Endothelial cell of umbilical vein (primary cell): ENCODE data around the gene SNED1. TPM values are rescaled to one million over a fixed set of nuclear protein-coding genes. Genes with fewer than 3 reads are reported as not detected.

Source experiments
- BruUV-seq: library from RNA; stranded (reverse); fragments of 400-500 nt; replicated peaks from 2 replicates; lab custom pipeline; 2021; lab: Mats Ljungman, UMichigan
- CTCF ChIA-PET: fragments of 300-600, 350-600 bp; sonication (Branson Sonifier 250); formaldehyde crosslinking; loops from one replicate; lab custom pipeline; 2021; ENCODE audit warnings: antibody characterized with exemption, inconsistent platforms; lab: Charles Lee
- POLR2A ChIA-PET: fragments of 300-600, 350-600 bp; sonication (Branson Sonifier 250); formaldehyde crosslinking; loops from one replicate; lab custom pipeline; 2021; ENCODE audit warnings: antibody characterized with exemption, inconsistent platforms; lab: Charles Lee
- DNase-seq: peaks from one replicate; pipeline ENCODE4 v3.0.0-alpha.2; 2011; ENCODE audit warnings: low read depth, low spot score
- FAIRE-seq: peaks from 2 replicates; lab custom pipeline; 2011; peaks lifted over from hg19 to GRCh38; lab: Jason Lieb, UNC
- H2AFZ ChIP-seq: 2 replicates; pipeline ENCODE4 v1.6.0; 2012; ENCODE audit warnings: low read depth, low read length, control low read depth, inconsistent platforms
- H3K27ac ChIP-seq: 2 replicates; pipeline ENCODE4 v1.5.1; 2011; ENCODE audit warnings: low read depth, mild to moderate bottlenecking, control low read depth, low read length, moderate library complexity; ENCODE audit not compliant: insufficient read depth
- H3K27me3 ChIP-seq, 2 experiments: 2 replicates each; pipeline versions ENCODE4 v1.6.0 to v1.6.1; 2011; ENCODE audit warnings: low read length in 2 of 2, mixed read lengths in 1 of 2; ENCODE audit not compliant: control insufficient read depth in 2 of 2, insufficient read depth in 2 of 2
- H3K36me3 ChIP-seq, 2 experiments: 2 replicates in 1 of 2; 3 replicates in 1 of 2; pipeline ENCODE4 v1.5.1; 2011; ENCODE audit warnings: low read length in 2 of 2, mild to moderate bottlenecking in 1 of 2, moderate library complexity in 1 of 2; ENCODE audit not compliant: control insufficient read depth in 2 of 2, insufficient read depth in 2 of 2; ENCODE audit errors: extremely low read depth in 1 of 2
- H3K4me1 ChIP-seq: 3 replicates; pipeline ENCODE4 v1.5.1; 2011; ENCODE audit warnings: mild to moderate bottlenecking, low read length; ENCODE audit not compliant: control insufficient read depth, insufficient read depth; ENCODE audit errors: extremely low read depth
- H3K4me2 ChIP-seq: 2 replicates; pipeline ENCODE4 v1.6.1; 2011; ENCODE audit warnings: low read length, control low read depth, mixed read lengths; ENCODE audit not compliant: insufficient read depth
- H3K4me3 ChIP-seq, 3 experiments: fragments of 200-600 bp in 1 of 3; sonication (generic), shearing (Covaris generic) in 1 of 3; replicated peaks in 1 of 3; 2 replicates each; pipeline ENCODE4 v1.5.1; 2011 to 2016; ENCODE audit warnings: control low read depth in 3 of 3, low read length in 3 of 3, mild to moderate bottlenecking in 2 of 3, inconsistent platforms in 1 of 3, low read depth in 1 of 3, moderate library complexity in 1 of 3; ENCODE audit not compliant: insufficient read depth in 1 of 3
- H3K79me2 ChIP-seq: 2 replicates; pipeline ENCODE4 v1.6.0; 2012; ENCODE audit warnings: low read length, inconsistent platforms; ENCODE audit not compliant: control insufficient read depth, insufficient read depth
- H3K9ac ChIP-seq: replicated peaks from 2 replicates; pipeline ENCODE3; 2011; ENCODE audit warnings: low read length, control low read depth; ENCODE audit not compliant: insufficient read depth; ENCODE audit errors: extremely low read depth
- H3K9me1 ChIP-seq: replicated peaks from 3 replicates; pipeline ENCODE4 v1.6.0; 2011; ENCODE audit warnings: mild to moderate bottlenecking, low read length; ENCODE audit not compliant: control insufficient read depth, insufficient read depth; ENCODE audit errors: extremely low read depth
- H3K9me3 ChIP-seq: replicated peaks from 2 replicates; pipeline ENCODE4 v1.5.1; 2012; ENCODE audit warnings: low read length, inconsistent platforms; ENCODE audit not compliant: control insufficient read depth, insufficient read depth
- H4K20me1 ChIP-seq: replicated peaks from 2 replicates; pipeline ENCODE3; 2011; ENCODE audit warnings: mild to moderate bottlenecking, low read length; ENCODE audit not compliant: control insufficient read depth, insufficient read depth; ENCODE audit errors: extremely low read depth
- EZH2 ChIP-seq: IDR thresholded peaks from 2 replicates; pipeline ENCODE4 v1.6.1; 2012; ENCODE audit warnings: borderline replicate concordance, low read depth, mild to moderate bottlenecking, moderate library complexity, low read length, inconsistent platforms; ENCODE audit not compliant: severe bottlenecking
- FOS ChIP-seq: IDR thresholded peaks from 2 replicates; pipeline ENCODE4 v1.6.1; 2011; ENCODE audit warnings: mild to moderate bottlenecking, low read length, moderate library complexity, borderline replicate concordance; ENCODE audit not compliant: insufficient read depth
- GATA2 ChIP-seq: IDR thresholded peaks from 2 replicates; pipeline ENCODE4 v1.7.0; 2011; ENCODE audit warnings: low read depth, mild to moderate bottlenecking, moderate library complexity, mixed read lengths, low read length; ENCODE audit not compliant: insufficient read length, insufficient read depth
- JUN ChIP-seq: IDR thresholded peaks from 2 replicates; pipeline ENCODE4 v1.6.1; 2011; ENCODE audit warnings: borderline replicate concordance, low read depth; ENCODE audit not compliant: insufficient read length, insufficient read depth
- MAX ChIP-seq: IDR thresholded peaks from 2 replicates; pipeline ENCODE4 v1.6.1; 2011; ENCODE audit not compliant: insufficient read depth, insufficient read length
- MYC ChIP-seq: IDR thresholded peaks from one replicate; pipeline ENCODE4 v1.6.1; 2011; ENCODE audit warnings: mild to moderate bottlenecking, low read depth, low read length
- POLR2A ChIP-seq: IDR thresholded peaks from 2 replicates; pipeline ENCODE4 v1.6.1; 2012; ENCODE audit warnings: low read depth, mild to moderate bottlenecking, control low read depth, low read length
- POLR2AphosphoS5 ChIP-seq: IDR thresholded peaks from 2 replicates; pipeline ENCODE4 v1.6.1; 2012; ENCODE audit warnings: low read depth, mild to moderate bottlenecking, control low read depth, low read length, moderate library complexity; ENCODE audit not compliant: insufficient read depth
- dilution Hi-C: fragments of 300-500 bp; cut with MboI; formaldehyde crosslinking; loops from one replicate; pipeline ENCODE4 v1.15.0; 2019; ENCODE audit warnings: low sequenced_read_pairs; ENCODE audit not compliant: extremely low pct_ligation_motif_present
- intact Hi-C: fragments of 100-400 bp; cut with micrococcal nuclease; formaldehyde crosslinking; loops from one replicate; pipeline ENCODE4 v1.10.0; 2022
- polyA plus RNA-seq, 4 experiments: library from polyadenylated mRNA; depleted of rRNA in 3 of 4; stranded (reverse) in 3 of 4; unstranded in 1 of 4; fragments of >200 nt; gene quantifications; 2 replicates each; pipeline versions ENCODE4 v1.2.1 to v1.2.3, GENCODE V29; 2011 to 2012; ENCODE audit warnings: missing spikeins in 1 of 4
- total RNA-seq: library from RNA; stranded (reverse); gene quantifications from 2 replicates; pipeline ENCODE4 v1.2.3, GENCODE V29; 2021
- TF ChIP-seq, protein P1 (sequence below), 2 donors: IDR thresholded peaks; 1 replicate in 1 of 2; 2 replicates in 1 of 2; pipeline ENCODE4 v1.5.1; 2011; ENCODE audit warnings: low read length in 2 of 2, mild to moderate bottlenecking in 2 of 2, moderate library complexity in 2 of 2, control low read depth in 1 of 2, inconsistent platforms in 1 of 2, low read depth in 1 of 2; ENCODE audit not compliant: insufficient read depth in 1 of 2; ENCODE audit errors: extremely low read depth in 1 of 2

Gene SNED1
- total and polyA plus RNA-seq, 2 donors (not counting 3 experiments of a cell fraction or from before 2014, with no cell fraction given) = 14.1 to 17.2 TPM

DNA sequence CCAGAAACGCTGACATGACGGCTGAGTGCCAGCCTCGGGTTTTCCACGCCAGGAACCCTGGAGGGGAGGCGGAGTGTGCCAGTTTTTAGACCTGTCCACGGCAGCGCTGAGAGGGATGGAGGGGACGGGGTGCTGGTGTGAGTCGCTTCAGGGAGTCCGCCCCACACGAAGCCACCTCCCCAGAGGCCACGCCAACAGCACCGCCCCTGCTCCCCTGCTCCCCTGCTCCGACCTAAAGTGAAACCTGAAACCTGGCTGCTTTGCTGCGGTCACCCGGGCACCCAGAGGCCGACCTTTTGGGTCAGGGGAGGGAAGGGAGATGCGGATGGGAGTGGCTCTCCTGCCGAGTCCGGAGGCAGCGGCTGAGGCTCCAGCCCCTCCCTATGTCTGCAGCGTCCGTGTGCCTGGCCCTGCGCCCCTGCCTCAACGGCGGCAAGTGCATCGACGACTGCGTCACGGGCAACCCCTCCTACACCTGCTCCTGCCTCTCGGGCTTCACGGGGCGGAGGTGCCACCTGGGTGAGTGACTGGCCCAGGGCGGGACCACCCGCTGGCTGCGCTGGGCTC lies 38.1 kb downstream of the SNED1 start:
- CTCF ChIA-PET = no interaction called here
- DNase-seq (no peak), FAIRE-seq (no peak)
- Histone ChIP-seq H4K20me1 (no peaks in the 10 kb centered on the region), H3K9me3 (no peaks in the 10 kb centered on the region), H3K9me1 (no peaks in the 10 kb centered on the region), H3K27ac (no peak overlapping the region), H3K9ac (no peak overlapping the region), H3K36me3 (peaks cover 0 to 3% of the 10 kb centered on the region in 2 experiments), H3K27me3 (no peaks in the 10 kb centered on the region), H3K4me1 (peaks cover 3% of the 10 kb centered on the region), H2AFZ (no peak overlapping the region), H3K4me3 (no peak overlapping the region), H3K79me2 (no peaks in the 10 kb centered on the region), H3K4me2 (no peak overlapping the region)
- BruUV-seq = no TSS peak
- dilution Hi-C loops (no loop called here), intact Hi-C loops (no loop called here)
- POLR2A ChIA-PET = no interaction called here
- TF ChIP-seq GATA2 (no peak), POLR2A (no peak), FOS (no peak), POLR2AphosphoS5 (no peak), MYC (no peak), MAX (no peak), JUN (no peak), EZH2 (no peak)
- TF ChIP-seq, protein P1, sequence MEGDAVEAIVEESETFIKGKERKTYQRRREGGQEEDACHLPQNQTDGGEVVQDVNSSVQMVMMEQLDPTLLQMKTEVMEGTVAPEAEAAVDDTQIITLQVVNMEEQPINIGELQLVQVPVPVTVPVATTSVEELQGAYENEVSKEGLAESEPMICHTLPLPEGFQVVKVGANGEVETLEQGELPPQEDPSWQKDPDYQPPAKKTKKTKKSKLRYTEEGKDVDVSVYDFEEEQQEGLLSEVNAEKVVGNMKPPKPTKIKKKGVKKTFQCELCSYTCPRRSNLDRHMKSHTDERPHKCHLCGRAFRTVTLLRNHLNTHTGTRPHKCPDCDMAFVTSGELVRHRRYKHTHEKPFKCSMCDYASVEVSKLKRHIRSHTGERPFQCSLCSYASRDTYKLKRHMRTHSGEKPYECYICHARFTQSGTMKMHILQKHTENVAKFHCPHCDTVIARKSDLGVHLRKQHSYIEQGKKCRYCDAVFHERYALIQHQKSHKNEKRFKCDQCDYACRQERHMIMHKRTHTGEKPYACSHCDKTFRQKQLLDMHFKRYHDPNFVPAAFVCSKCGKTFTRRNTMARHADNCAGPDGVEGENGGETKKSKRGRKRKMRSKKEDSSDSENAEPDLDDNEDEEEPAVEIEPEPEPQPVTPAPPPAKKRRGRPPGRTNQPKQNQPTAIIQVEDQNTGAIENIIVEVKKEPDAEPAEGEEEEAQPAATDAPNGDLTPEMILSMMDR (IDR thresholded peaks at IDR 0.05; ENCODE audit: extremely low read depth in 1 of 2, insufficient read depth in 1 of 2, low read depth in 1 of 2, low read length in 2 of 2) = no peak
